Measurements from ENCODE around the gene ALPP.
"Not testable (repeated sequence)": the region's sequence is repeated elsewhere in the genome, so short reads cannot be mapped to it uniquely, and the experiment has no call there.

ALPP gene

DNA sequence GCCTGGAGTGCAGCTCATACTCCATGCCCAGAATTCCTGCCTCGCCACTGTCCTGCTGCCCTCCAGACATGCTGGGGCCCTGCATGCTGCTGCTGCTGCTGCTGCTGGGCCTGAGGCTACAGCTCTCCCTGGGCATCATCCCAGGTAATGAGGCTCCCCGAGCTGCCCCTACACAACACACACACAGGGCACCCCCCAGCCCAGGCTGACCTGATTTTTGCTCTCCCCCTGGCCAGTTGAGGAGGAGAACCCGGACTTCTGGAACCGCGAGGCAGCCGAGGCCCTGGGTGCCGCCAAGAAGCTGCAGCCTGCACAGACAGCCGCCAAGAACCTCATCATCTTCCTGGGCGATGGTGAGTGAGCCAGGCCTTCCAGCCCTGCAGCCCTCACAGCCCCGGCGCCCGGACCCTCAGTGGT, at the start of gene ALPP:
Gene ALPP (plus strand): TSS at position 17 of the 417 bp plus-strand sequence. CDS start 52 bp downstream, at position 69.
- DNase-seq, result not testable (repeated sequence)

DNA sequence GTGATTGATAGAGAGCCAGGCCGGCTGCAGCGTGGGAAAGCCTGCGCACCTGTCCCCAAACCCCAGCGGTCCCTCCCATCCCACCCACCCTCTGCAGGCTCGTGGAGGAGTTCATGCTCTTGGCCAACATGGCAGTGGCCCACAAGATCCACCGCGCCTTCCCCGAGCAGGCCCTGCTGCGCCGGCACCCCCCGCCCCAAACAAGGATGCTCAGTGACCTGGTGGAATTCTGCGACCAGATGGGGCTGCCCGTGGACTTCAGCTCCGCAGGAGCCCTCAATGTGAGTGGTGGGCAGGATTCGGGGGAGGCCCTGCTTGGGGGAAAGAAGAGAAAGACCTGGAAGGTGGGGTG, 48.9 kb upstream of the ALPP start:
- no peak for DNase-seq

DNA sequence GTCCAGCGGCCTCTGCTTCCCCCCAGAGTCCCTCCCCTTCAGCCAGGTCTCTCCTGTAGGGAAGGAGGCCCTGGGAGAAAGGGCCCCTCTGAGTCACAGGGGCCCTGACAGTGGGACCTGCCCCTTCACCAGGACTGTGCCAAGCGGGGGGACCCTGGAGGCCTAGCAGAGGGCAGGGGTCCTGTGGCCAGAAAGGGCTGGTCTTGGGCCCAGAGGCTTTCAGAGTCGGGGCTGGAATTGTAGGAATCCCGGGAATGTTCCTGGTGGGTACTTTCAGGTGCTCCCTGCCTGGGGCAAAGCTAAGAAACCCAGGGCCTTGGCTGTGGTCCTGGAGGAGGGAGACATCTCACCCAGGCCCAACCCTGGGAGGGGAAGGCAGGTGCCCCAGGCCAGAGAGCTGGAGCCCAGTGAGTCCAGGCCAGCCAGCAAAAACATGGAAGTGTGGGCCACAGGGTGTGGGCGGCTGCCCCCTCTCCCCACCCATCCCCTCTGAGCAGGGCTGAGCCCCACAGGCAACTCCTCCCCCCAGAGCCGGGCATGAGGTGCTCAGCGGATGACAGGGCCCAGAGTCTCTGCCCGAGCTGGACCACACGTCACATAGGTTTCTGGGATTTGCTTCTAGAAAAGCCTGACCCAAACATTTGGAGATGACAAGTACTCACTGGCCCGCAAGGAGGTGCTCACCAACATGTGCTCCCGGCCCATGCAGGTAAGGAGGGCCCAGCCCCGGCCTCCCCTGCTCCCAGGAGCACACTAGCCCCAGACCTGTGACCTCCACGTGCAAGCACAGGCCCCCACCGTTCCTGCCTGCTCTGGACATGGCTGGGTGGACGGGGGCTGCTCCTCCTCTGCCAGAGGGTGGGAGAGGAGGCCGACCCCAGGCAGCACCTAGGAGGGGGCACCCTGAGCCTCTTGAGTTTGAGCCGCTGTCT, 48.2 kb upstream of the ALPP start:
- no peak for DNase-seq

- not testable (repeated sequence) for DNase-seq
Measured at GRCh38 chr2:232331061-232331460, 47.5 kb upstream of the ALPP start.

GRCh38 chr2:232331641-232332040, 46.9 kb upstream of the ALPP start:
- DNase-seq, result not testable (repeated sequence)

GRCh38 chr2:232332244-232332939, 46.2 kb upstream of the ALPP start:
- not testable (repeated sequence) for DNase-seq

DNA sequence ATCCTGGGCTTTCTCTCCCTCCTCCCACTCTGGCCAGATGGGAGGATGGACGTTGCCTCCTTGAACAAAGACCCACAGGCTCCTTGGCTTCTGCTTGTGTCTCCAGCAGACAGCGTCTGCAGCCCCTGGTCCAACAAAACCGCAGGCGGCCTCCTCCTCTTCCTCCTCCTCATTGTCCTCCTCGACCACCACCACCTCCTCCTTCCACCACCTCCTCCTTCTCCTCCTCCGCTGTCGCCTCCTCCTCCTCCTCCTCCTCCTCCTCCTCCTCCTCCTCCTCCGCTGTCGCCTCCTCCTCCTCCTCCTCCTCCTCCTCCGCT, 45.7 kb upstream of the ALPP start:
- DNase-seq, result no peak

GRCh38 chr2:232333361-232334135, 45.0 kb upstream of the ALPP start:
- no peak for DNase-seq

GRCh38 chr2:232334136-232334884, 44.2 kb upstream of the ALPP start:
- DNase-seq, result not testable (repeated sequence)

DNA sequence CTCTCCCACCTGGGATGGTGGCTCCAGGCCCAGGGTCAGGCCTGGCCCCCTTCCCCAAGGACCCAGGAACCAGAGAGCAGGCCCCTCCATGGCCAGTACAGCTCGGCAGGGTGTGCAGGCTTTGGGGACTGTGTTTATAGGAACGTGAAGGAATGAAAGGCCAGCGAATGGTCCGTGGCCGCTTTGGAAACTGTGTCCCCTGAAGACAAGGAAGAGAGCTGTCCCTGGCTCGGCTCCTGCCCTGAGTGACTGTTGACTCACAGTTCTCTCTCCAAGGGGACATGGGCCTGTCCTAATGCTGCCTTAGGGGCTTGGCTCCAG, 43.7 kb upstream of the ALPP start:
- not testable (repeated sequence) for DNase-seq

GRCh38 chr2:232335206-232335858, 43.2 kb upstream of the ALPP start:
- DNase-seq, result not testable (repeated sequence)

DNA sequence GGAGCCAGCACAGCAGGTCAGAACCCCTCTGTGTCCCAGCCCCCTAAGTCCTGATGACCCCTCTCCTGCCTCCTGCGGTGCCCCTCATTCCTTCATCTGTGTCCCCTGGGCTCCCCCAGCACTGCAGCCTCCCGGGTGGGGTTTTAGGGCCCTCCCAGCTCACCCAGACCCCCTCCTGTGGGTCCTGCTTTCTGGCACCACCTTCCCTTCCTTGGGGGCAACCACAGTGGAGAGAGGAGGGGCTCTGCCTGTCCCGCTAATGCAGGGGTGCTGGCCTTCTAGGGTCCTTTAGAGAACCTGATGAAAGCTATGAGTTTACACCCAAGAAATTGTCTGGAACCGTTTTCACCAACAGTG, 42.7 kb upstream of the ALPP start:
- DNase-seq, result no peak

DNA sequence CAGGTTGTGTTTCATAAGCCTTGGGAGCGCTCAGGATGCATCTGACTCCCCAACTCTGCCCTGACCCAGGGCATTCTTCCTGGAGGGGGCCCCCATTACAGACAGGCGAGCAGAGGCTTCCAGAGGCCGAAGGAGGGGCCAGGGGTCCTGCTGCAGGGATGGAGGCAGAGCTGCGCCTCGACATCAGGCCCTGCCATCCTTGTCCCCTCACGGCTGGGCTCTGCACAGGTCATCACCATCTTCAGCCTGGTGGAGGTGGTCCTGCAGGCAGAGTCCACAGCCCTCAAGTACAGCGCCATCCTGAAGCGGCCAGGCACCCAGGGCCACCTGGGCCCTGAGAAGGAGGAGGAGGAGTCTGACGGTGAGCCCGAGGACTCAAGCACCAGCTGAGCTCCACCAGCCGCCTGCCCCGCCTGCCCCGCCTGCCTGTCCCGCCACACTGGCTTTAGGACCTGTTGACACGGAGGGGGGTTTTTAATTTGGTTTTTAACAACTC, 42.3 kb upstream of the ALPP start:
- DNase-seq, result no peak

- DNase-seq, result no peak
Measured at GRCh38 chr2:232336981-232337720, 41.4 kb upstream of the ALPP start.

DNA sequence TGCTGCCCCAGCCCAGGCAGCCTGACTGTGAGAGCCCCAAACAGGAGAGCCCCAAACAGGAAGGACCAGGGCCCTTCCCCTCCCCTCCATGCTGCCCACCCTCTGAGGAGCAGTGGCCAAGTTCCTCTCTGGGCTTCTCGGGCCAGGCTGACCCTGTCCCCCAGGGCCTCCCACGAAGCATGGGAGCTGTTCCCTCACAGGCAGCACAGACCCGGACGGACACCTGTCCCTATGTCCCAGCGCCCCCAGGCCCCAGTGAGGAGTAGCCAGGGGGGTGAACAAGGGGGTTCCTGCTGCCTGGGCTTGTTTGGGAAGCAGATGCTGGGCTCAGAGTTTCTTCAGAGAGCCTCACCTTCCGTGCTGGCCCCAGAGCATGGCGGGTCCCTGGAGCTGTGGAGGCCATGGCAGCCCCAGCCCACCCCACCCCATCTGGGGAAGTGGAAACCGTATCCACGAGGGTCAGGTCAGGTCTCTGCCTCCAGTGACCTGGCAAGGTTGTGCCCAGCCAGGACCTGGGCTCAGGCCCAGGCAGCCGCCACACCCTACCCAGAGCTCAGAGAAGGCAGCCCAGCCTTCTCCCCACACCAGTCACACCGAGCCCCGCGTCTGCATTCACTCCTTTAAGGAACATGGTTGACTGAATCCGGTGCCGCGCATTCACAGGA, 40.3 kb upstream of the ALPP start:
- DNase-seq, result not testable (repeated sequence)

DNA sequence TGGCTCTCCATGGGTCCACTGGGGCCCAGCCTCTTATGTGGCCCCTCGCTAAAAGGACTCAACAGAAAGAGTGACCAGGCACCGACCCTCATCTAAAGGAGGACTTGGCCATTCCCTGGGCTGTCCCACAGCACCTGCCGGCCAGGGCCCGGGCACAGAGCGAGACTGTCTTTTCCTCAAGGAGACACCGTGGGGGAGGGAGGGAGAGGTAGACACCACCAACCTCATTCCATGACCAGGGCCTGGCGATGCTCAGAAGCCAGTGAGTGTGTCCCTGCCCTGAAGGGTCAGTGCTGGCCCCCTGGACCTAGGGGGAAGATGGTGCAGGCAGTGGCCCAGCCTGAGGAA, 39.8 kb upstream of the ALPP start:
- no peak for DNase-seq

- no peak for DNase-seq
Measured at GRCh38 chr2:232339121-232340081, 39.1 kb upstream of the ALPP start.

DNA sequence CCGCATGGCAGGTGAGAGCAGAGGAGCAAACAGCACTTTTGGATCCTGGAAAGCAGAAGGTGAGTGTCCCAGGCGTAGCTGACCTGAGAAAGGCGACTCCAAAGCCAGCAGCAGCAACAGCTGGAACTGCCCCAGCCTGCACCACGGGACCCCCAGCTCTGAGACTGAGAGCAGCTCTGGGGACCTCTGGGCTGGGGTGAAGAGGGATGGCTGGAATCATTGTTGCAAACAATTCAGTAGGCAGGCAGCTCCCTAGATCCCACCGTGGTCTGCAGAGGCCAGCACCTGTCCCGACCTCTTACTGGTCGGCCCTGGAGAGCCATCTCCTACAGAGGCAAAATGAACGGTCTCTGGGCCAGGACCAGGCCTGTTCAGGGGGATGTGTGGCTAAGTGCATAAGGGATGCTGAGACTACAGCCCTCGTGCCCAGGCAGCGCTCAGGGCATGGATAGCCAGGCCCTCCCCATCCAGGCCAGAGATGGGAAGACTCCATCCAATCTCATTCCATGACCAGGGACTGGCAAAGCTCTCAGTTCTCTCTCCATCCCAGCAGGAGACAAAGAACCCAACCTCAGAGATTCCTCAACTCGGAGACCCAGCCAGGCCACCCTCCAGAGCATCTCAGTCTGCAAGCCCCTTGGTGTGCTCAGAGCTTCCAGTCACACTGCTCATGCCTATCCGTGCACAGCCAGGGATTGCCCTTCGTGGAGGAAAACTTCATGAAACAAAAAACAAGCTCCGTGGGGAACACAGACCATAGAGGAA, 38.2 kb upstream of the ALPP start:
- DNase-seq, result no peak

Data from NCI-H1436 (cell line).